GM19324 (cell line): ENCODE measurements around the gene FTSJ1.
"Not testable (repeated sequence)": the region's sequence is repeated elsewhere in the genome, so short reads cannot be mapped to it uniquely, and the experiment has no call there.

Experiments used
- ATAC-seq: cut with Tn5 transposase; IDR thresholded peaks from one replicate; pipeline ENCODE4 v1.9.1; 2021; ENCODE audit warnings: mild to moderate bottlenecking, moderate library complexity; ENCODE audit not compliant: unreplicated experiment, low FRiP score

Gene FTSJ1, protein sequence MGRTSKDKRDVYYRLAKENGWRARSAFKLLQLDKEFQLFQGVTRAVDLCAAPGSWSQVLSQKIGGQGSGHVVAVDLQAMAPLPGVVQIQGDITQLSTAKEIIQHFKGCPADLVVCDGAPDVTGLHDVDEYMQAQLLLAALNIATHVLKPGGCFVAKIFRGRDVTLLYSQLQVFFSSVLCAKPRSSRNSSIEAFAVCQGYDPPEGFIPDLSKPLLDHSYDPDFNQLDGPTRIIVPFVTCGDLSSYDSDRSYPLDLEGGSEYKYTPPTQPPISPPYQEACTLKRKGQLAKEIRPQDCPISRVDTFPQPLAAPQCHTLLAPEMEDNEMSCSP

DNA sequence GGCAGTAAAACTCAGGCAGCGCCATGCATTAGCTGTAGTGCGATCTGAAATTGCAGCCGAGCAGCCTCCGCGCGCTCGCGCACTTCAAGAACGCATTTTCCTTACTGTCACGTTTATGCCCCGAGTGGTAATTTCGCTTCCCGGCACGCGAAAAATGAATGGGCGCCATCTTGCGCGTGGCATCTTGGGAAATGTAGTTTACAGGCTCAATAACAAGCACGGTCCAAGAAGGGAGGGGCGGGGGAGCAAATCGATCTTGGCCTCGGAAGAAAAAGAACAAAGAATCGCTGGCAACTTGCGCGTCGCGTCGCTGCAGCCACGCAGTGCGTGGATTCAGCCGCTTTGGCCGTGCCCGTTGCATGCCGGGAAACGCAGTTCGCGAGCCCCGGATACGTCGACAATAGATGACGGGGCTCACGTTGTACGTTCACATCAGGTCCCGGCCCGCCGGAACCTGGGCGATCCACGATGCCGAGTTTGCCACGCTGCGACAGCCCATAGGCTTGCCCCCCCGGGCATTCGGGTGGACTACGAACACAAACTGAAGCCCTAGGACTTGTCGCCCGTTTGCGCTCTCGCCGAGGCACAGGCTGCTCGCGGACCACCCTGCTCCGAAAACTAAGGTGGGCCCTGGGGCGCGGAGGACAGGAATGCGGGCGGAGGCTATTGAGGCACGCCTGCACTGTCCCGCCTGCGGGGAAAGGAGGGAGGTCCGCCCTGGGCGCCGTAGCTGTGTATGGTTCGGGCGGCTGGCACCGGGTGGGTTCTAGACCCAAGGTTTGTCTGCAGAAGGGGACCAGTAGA, at the start of gene FTSJ1:
Gene FTSJ1 (plus strand): TSS at position 426 of the 804 bp plus-strand sequence. CDS start 1,849 bp downstream, outside the sequence.
- ATAC-seq = peak; percentile 79

DNA sequence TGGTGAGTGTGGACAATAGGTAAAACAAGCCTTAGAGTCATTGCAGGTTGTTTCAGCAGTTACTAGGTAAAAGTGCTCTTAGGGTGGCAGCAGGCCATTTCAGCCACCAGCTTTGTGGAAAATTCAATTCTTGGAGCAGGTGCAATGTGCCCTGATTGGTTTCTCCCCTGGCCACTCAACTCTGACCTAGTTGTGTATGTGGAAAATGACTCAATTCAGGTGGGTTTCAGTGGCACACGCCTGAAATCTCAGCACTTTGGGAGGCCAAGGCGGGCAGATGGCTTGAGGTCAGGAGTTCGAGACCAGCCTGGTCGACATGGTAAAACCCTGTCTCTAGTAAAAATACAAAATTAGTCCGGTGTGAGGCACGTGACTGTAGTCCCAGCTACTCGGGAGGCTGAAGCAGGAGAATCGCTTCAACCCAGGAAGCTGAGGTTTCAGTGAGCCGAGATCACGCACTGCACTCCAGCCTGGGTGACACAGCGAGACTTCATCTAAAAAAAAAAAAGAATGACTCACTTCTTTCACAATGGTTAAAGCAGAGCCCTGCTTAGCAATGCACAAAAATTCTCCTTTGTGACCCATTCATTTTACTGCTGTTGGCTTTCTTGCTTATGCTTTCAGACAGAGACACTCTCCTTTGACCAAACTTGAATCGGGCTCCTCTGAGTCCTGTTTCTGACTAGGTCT, 48.8 kb upstream of the FTSJ1 start:
- ATAC-seq = not testable (repeated sequence)

DNA sequence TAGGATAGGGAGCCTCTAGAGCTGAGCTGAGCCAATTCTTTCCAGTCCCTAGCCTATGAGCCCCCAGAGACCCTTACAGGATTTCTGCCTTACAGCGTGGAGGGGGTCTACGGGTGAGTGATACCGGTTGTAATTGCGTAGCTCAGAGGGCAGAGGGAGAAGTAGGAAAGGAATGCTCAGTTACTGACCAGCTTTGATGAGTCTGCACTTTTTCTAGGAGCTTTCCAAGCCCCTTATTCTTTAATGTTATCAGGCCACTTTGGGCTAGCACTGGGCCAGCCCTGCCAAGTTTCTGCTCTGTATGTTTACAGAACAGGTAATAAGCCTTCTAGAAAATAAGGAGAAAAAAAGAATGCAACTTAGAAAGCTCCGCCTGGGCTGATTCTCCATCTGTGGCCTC, 46.4 kb upstream of the FTSJ1 start:
- not testable (repeated sequence) for ATAC-seq

DNA sequence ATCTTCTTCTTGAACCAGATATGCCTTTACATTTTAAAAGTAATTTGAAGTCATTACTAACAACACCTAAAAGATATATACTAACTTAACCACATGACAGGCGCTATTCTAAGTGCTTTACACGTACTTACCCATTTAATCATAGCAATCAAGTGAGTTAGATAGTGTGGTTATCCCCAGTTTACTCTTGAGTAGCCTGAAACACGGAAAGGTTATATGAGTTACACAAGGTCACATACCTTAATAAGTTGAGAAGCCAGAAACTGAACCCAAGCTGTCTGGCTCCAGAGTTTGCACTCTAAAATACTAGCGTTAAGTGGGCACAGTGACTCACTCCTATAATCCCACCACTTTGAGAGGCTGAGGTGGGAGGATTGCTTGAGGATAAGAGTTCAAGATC, 45.8 kb upstream of the FTSJ1 start:
- not testable (repeated sequence) for ATAC-seq

DNA sequence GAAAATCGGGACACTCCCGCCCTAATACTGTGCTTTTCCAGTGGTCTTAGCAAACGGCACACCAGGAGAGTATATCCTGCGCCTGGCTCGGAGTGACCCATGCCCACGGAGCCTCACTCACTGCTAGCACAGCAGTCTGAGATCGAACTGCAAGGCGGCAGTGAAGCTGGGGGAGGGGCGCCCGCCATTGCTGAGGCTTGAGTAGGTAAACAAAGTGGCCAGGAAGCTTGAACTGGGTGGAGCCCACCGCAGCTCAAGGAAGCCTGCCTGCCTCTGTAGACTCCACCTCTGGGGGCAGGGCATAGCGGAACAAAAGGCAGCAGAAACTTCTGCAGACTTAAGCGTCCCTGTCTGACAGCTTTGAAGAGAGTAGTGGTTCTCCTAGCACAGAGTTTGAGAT, 42.3 kb upstream of the FTSJ1 start:
- not testable (repeated sequence) for ATAC-seq

DNA sequence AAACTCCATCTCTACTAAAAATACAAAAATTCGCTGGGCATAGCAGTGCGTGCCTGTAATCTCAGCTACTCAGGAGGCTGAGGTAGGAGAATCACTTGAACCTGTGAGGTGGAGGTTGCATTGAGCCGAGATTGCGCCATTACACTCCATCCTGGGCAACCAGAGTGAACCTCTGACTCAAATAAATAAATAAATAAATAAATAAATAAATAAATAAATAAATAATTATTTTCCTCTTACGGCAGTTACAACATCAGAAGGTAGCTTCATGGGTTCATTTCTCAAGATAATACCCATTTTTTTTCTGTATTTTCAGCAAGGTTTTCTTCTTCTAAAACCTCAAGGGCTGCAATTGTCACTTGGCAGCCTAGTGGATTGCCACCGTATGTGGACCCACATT, 28.8 kb upstream of the FTSJ1 start:
- not testable (repeated sequence) for ATAC-seq

DNA sequence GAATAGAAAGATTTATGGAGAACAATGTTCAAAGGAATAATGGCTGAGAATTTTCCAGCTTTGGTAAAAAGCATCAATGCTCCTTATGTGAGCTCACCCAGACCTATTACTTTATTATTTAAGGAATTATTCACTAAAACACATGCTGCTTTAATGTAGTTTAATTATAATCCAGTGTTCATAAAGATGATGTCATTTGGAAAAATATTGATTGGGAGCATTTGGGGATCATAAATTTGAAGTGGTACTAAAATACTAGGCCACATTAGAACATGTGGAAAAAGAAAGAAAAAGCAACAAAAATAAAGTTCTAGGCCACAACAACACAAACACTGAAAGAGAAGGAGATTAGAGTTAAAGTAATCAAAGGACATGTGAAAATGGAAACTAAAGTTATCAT, 25.9 kb upstream of the FTSJ1 start:
- no peak for ATAC-seq

DNA sequence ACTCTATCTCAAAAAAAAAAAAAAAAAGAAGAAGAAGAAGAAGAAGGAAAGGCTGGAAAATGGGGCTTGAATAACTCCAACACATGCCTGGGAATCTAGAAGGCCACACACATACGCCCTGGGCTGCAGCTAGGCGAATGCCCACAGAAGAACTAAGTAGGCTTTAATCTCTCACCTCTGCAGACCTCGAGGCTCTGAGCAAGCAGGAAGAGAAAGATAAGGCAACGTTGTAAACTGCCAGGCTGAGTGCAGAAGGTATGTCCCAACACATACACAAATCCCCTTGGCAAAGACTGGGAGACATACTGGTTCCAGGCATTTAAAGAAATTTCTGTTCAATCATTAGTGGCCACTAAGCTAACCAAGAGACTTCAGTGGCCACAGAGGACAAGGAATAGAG, 24.3 kb upstream of the FTSJ1 start:
- ATAC-seq = no peak

DNA sequence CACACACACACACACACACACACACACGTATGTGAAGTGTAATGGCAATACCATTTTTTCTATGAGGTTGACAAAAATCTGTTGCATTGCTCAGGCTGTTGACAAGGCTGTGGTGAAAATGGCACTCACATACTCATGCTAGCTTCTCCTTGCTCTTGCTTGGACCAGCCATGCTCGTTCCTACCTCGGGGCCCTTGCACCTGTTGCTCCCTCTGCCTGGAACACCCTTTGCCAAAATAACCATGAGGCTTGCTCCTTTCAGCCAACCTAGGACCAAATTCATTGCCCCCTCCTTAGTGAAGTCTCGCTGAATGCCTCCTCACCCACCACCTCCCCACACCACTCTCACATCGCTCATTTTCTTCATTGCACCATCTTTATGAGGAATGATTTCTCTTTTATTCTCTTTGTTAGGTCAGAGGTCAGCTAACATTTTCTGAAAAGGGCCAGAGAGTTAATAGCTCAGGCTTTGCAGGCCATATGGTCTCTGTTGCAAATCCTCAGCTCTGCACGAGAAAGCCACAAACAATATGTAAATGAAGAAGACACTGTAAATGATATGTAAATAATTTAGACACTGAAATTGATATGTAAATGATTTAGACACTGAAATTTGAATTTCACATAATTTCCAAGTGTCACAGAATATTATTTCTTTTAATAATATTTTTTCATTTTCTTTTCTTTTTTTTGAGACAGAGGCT, 19.2 kb upstream of the FTSJ1 start:
- ATAC-seq = no peak

DNA sequence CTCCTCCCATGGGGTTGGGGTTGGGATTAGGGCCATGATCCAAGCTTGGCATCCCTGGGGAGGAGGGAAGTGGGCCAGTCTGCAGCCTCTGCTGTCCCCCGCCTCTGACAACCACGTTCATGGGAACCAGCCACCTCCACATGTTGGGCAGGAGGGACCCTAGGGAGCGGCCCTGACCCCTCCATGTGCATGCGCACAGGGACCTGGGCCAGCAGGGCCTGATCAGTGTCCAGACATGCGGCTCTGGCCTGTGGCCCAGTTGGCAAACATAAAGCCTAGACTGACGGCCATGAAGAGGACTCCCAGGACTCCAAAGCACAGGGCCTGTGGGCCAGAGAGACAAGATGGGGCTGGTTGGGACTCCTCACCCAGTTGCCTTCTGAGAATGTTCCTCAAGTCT, 17.3 kb upstream of the FTSJ1 start:
- no peak for ATAC-seq

DNA sequence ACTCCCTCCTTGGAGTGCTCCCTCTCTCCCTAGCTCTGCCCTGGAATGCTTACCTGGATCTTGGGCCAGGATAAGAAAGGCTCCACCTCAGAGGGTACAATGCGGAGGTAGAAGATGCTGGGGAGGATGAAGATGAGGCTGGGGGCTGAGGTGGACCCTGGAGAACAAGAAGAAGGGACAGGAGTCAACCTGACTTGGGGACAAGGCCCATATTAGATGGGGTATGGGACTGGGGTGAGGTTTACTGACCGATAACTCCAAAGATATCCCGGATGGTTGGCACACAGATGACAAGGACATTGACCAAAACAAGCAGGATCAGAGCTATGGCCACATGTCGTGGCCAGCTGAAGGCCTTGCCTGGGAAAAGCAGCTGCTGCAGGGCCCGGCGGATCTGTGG, 16.5 kb upstream of the FTSJ1 start:
- ATAC-seq = no peak

DNA sequence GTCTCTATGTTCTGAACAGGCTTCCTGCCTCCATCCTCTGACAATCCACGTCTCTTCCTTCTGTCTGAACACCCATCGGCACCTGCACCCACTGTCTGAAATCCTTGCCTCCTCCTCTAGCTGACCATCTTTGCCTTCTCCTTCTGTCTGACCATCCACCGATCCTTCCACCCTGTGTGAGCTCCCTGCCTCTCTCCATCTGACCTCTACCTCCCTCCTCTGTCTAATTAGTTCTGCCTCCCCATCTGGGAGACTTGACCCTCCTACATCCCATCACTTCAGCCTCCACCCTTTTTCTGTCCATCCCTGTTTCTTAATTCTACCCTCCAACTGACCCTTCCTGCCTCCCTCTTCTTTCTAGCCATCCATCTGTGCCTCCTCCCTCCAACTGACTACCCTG, 16.0 kb upstream of the FTSJ1 start:
- no peak for ATAC-seq

DNA sequence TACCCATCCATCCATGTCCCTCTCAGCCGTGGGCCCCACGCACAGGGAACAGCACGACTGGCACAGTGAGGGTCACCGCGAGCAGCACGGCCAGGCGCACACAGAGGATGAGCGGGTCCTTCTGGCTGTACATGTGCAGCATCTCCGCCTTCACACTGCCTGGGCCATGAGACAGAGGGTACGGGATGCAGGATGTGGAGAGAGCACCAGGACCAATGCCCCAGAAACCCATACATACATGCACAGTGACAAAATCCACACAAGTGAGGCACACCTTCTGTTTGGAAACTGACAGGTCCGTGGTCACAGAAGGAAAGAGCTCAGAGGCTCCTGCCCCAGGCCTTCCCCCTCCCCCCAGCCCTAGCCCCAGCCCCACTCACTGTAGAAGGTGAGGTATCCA, 15.4 kb upstream of the FTSJ1 start:
- ATAC-seq = no peak

DNA sequence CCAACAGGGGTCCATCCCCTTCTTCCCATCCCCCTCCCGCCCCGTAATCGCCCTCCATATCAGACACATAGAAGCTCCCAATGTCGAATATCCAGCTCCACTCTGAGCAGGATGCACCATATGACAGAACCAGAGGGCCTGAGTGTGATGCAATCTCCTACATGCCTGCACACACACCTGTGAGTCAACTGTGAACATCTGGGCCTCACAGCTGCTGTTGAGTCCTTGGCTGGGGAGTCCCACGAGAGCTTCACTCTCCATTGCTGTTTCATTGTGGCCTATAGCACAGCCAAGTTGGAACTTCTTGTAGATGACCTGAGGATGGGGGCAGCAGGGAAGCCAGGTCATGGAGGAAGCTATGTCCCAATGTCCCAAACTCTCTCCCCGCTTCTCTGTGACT, 14.2 kb upstream of the FTSJ1 start:
- ATAC-seq = no peak

DNA sequence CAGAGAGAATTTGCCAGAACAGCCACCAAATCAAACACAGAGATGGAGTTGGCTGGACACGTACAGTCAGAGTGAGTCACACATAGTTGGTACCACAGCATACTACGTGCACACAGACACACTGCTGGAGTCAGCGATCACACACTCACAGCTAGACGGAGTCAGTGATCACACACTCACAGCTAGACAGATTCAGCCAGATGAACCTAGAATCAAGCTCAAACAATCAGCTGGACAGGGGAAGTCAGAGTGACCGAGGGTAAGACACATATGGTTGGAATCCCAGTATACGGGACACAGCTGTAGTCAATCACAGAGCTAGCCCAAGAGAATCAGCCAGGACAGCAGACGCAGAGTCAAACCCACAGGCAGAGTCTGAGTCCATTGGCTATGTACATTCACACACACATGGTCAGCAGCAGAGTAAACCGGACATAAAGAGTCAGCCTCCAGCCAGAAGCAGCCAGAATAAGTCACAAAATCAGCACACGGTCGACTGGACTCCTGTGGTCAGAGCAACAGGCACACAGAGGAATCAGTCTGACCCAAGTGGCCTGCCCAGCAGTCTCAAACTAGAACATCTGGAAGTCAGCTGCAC, 10.6 kb upstream of the FTSJ1 start:
- no peak for ATAC-seq

DNA sequence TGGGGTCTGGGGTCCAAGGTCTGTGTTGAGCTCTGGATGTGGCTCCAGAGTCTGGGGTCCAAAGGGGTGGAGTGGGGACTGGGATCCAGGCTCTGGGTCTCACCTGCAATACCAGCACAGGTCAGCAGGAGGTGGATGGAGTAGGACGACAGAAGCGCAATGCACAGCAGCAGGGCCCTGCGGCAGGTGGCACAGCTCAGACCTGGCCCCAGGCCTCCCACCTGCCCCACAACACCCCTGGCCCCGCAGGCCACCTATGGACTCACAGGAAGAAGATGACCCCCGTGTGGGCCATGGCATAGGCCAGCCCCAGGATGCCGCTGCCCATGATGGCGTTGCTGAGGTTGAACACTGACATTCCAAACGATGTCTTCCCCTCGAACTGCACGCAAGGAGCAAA, 9.3 kb upstream of the FTSJ1 start:
- no peak for ATAC-seq

DNA sequence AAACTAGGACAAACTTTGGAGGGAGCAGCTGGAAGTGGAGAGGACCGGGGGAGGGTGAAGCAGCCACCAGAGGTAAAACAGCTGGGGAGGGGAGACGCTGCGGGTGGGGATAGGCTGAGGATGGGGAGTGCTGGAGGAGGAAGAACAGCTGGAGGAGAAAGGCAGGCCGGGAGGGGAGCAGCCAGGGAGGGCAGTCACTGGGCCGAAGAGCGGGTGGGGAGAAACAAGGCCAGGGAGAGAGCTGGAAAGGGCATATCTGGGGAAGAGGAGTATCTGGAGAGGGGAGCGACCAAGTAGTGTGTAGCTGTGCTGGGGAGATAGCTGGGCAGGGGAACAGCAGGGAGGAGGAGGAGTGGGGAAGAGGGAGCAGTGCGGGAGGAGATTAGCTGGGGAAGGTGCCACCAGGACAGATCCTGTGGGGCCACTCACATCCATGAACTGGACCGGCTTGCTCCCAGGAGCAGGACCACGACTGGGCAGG, 8.7 kb upstream of the FTSJ1 start:
- ATAC-seq = no peak

DNA sequence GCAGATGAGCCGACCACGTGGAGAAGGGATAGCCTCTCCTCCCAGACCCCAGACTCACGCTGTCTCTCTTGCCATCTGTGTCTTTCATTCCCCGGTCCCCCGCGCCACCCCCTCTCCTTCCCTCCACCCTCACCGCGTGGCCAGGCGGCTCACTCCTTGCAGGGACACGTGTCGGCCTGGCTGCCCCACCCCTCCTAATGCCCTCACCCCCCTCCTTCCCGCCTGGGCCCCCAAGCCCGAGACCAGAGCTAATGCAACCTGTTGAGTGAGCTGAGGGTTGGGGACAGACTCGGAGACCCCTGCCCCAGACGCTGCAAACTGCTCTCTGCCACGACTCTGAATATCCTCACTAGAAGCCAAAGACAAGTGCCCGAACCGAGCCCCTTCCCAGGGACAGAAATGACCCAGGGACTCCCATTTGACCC, 7.7 kb upstream of the FTSJ1 start:
- no peak for ATAC-seq

DNA sequence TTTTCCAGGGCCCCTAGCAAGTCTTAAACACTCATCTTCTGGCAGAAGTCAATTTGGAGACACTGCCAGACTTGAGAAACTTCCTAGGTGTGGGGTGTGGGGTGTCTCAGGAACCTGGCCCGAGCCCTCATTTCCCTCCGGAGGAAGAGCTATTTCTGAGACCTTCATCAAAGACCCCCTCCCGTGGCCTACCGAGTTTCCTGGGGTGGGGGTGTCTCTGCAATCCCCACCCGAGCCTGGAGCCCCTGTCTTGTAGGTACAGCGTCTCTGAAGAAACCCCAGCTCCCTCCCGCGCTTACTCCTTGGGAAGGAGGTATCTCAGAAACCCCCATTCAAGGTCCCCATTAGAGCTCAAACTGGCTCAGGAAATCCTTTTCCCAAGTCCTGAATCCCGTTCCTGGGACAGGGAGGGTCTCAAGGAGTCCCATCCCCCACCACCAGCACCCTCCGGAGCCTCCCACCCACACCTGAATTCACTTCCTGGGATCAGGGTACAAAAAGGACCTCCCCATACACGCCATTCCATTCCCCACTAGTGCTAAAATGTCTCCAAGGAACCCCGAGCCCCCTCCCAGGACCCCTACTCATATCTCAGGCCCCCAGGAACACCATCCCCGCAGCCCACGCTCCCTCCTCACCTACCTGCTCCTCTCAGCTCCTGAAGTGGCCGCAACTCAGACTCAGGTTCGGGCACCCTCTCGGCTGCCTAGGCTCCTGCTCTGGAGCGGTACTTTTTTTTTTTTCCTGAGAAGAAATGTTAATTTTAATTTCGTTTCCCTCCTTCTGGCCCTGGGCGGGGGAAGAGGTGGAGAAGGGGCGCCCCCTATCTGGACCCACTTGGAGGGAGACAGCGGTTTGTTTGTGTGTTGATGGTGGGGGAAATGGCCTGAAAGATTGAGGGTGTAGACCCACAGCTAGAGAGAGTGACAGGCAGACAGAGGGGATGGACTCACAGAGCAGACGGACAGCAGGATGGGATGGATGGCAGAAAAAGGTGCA, 7.0 kb upstream of the FTSJ1 start:
- no peak for ATAC-seq
